DND-41 (cell line): ENCODE results near the gene ASMT.

Experiments used
- ATAC-seq: fragments of 200-7000 bp; cut with Tn5 transposase; 3 replicates; pipeline ENCODE4 v1.9.1; 2021; ENCODE audit warnings: low read depth; ENCODE audit not compliant: insufficient read depth
- DNase-seq: peaks from one replicate; pipeline ENCODE4 v3.0.0-alpha.2; 2020
- H2AFZ ChIP-seq: 2 replicates; pipeline ENCODE4 v1.6.0; 2012; ENCODE audit warnings: low read depth, low read length
- H3K27ac ChIP-seq: 2 replicates; pipeline ENCODE4 v1.5.1; 2012; ENCODE audit warnings: low read length, inconsistent platforms
- H3K27me3 ChIP-seq: fragments of 200-600 bp; sonication (generic); 2 replicates; pipeline ENCODE4 v1.6.0; 2012; ENCODE audit warnings: low read length, mild to moderate bottlenecking, inconsistent platforms; ENCODE audit not compliant: insufficient read depth, poor library complexity
- H3K36me3 ChIP-seq: 2 replicates; pipeline ENCODE4 v1.5.1; 2012; ENCODE audit warnings: low read length, inconsistent platforms; ENCODE audit not compliant: insufficient read depth
- H3K4me1 ChIP-seq: 2 replicates; pipeline ENCODE4 v1.5.1; 2012; ENCODE audit warnings: mild to moderate bottlenecking, low read length; ENCODE audit not compliant: insufficient read depth
- H3K4me2 ChIP-seq: 2 replicates; pipeline ENCODE4 v1.6.0; 2012; ENCODE audit warnings: mild to moderate bottlenecking, moderate library complexity, low read length, inconsistent platforms; ENCODE audit not compliant: insufficient read depth
- H3K4me3 ChIP-seq, 2 experiments: fragments of 200-600 bp in 1 of 2; shearing (Covaris generic) in 1 of 2; 2 replicates each; pipeline ENCODE4 v1.5.1; 2012 to 2016; ENCODE audit warnings: inconsistent platforms in 2 of 2, low read length in 2 of 2, mild to moderate bottlenecking in 2 of 2, low read depth in 1 of 2, moderate library complexity in 1 of 2
- H3K79me2 ChIP-seq: 2 replicates; pipeline ENCODE4 v1.6.0; 2012; ENCODE audit warnings: low read length, inconsistent platforms; ENCODE audit not compliant: insufficient read depth
- H3K9ac ChIP-seq: 2 replicates; pipeline ENCODE4 v1.6.0; 2012; ENCODE audit warnings: low read depth, mild to moderate bottlenecking, inconsistent platforms, low read length, moderate library complexity
- H3K9me3 ChIP-seq: 2 replicates; pipeline ENCODE4 v1.5.1; 2012; ENCODE audit warnings: low read length, moderate library complexity, mild to moderate bottlenecking, inconsistent platforms; ENCODE audit not compliant: insufficient read depth, severe bottlenecking
- H4K20me1 ChIP-seq: 2 replicates; pipeline ENCODE4 v1.6.0; 2012; ENCODE audit warnings: low read length; ENCODE audit not compliant: insufficient read depth
- CTCF ChIP-seq: IDR thresholded peaks from 2 replicates; pipeline ENCODE4 v1.5.1; 2012; ENCODE audit warnings: borderline replicate concordance, low read length, moderate library complexity, mild to moderate bottlenecking; ENCODE audit not compliant: poor library complexity, severe bottlenecking; ENCODE audit errors: extremely low read depth
- EZH2 ChIP-seq: IDR thresholded peaks from 3 replicates; pipeline ENCODE4 v1.6.1; 2012; ENCODE audit warnings: borderline replicate concordance, low read depth, mild to moderate bottlenecking, moderate library complexity, low read length, inconsistent platforms; ENCODE audit not compliant: severe bottlenecking

ASMT gene

GRCh38 chrX:1601768-1602085 is 13.1 kb upstream of the ASMT start:
- Histone ChIP-seq H2AFZ (no peak overlapping the region), H3K79me2 (peaks cover 35% of the 10 kb centered on the region), H4K20me1 (peaks cover 39% of the 10 kb centered on the region), H3K27ac (no peak overlapping the region), H3K4me1 (no peaks in the 10 kb centered on the region; the same call in 1 of the 2 replicates), H3K36me3 (peaks cover 71% of the 10 kb centered on the region), H3K9me3 (peaks cover 8% of the 10 kb centered on the region), H3K4me2 (no peak overlapping the region), H3K27me3 (no peaks in the 10 kb centered on the region), H3K4me3 (no peak overlapping the region), H3K9ac (no peak overlapping the region)
- ATAC-seq (no peak), DNase-seq (no peak)
- TF ChIP-seq EZH2 = no peak
- TF ChIP-seq CTCF = no peak

GRCh38 chrX:1602299-1602698 is 12.6 kb upstream of the ASMT start:
- Histone ChIP-seq H2AFZ (no peak overlapping the region), H3K4me3 (no peak overlapping the region), H3K27ac (no peak overlapping the region), H3K9ac (no peak overlapping the region), H3K9me3 (peaks cover 8% of the 10 kb centered on the region), H3K79me2 (peaks cover 29% of the 10 kb centered on the region), H3K4me1 (no peaks in the 10 kb centered on the region), H4K20me1 (peaks cover 33% of the 10 kb centered on the region), H3K27me3 (no peaks in the 10 kb centered on the region), H3K4me2 (no peak overlapping the region), H3K36me3 (peaks cover 65% of the 10 kb centered on the region)
- DNase-seq (no peak), ATAC-seq (no peak)
- TF ChIP-seq EZH2 (no peak), CTCF (no peak)

GRCh38 chrX:1606496-1606895 is 8.4 kb upstream of the ASMT start:
- H3K9ac ChIP-seq = no peak overlapping the region
- H3K36me3 ChIP-seq = peaks cover 23% of the 10 kb centered on the region
- no peak overlapping the region for H3K4me3 ChIP-seq
- H3K27ac ChIP-seq = no peak overlapping the region
- no peak for DNase-seq
- H4K20me1 ChIP-seq = peaks cover 4% of the 10 kb centered on the region; the same call in 1 of the 2 replicates
- no peaks in the 10 kb centered on the region for H3K4me1 ChIP-seq
- peaks cover 5% of the 10 kb centered on the region for H3K9me3 ChIP-seq
- ATAC-seq = no peak
- no peak overlapping the region for H2AFZ ChIP-seq
- peaks cover 6% of the 10 kb centered on the region; the same call in 1 of the 2 replicates for H3K79me2 ChIP-seq
- no peaks in the 10 kb centered on the region for H3K27me3 ChIP-seq
- TF ChIP-seq EZH2 (no peak), CTCF (no peak)
- no peak overlapping the region for H3K4me2 ChIP-seq

- DNase-seq (no peak), ATAC-seq (no peak)
- Histone ChIP-seq H2AFZ (no peak overlapping the region), H3K9me3 (no peaks in the 10 kb centered on the region), H3K36me3 (peaks cover 3% of the 10 kb centered on the region; the same call in 1 of the 2 replicates), H3K27me3 (no peaks in the 10 kb centered on the region), H3K4me3 (no peak overlapping the region), H4K20me1 (no peaks in the 10 kb centered on the region; the same call in 1 of the 2 replicates), H3K4me1 (no peaks in the 10 kb centered on the region), H3K79me2 (no peaks in the 10 kb centered on the region), H3K4me2 (no peak overlapping the region), H3K9ac (no peak overlapping the region), H3K27ac (no peak overlapping the region)
- TF ChIP-seq EZH2 (no peak), CTCF (no peak)
Measured at GRCh38 chrX:1609311-1609710, 5.5 kb upstream of the ASMT start.
